GM13977 (cell line): Measurements from ENCODE around the gene TEKT5.
"Not testable (repeated sequence)": the region's sequence is repeated elsewhere in the genome, so short reads cannot be mapped to it uniquely, and the experiment has no call there.

Source experiments
- DNase-seq: peaks from one replicate; pipeline ENCODE4 v3.0.0; 2012; ENCODE audit warnings: low spot score
- in situ Hi-C: fragments of 300-500 bp; cut with MboI; formaldehyde crosslinking; loops from one replicate; pipeline ENCODE4 v1.12.0; 2022; ENCODE audit warnings: low sequenced_read_pairs, low pct_unique_long_range_greater_than_20kb, mixed read lengths, inconsistent platforms; ENCODE audit not compliant: unreplicated experiment
- TF ChIP-seq, protein P1 (sequence below): IDR thresholded peaks from 2 replicates; pipeline ENCODE4 v1.5.1; 2012; ENCODE audit warnings: mild to moderate bottlenecking, control low read depth; ENCODE audit not compliant: insufficient read depth; ENCODE audit errors: extremely low read depth, missing control alignments

Gene TEKT5

GRCh38 chr16:10681310-10682308, 13.1 kb downstream of the TEKT5 start:
- TF ChIP-seq, protein P1, sequence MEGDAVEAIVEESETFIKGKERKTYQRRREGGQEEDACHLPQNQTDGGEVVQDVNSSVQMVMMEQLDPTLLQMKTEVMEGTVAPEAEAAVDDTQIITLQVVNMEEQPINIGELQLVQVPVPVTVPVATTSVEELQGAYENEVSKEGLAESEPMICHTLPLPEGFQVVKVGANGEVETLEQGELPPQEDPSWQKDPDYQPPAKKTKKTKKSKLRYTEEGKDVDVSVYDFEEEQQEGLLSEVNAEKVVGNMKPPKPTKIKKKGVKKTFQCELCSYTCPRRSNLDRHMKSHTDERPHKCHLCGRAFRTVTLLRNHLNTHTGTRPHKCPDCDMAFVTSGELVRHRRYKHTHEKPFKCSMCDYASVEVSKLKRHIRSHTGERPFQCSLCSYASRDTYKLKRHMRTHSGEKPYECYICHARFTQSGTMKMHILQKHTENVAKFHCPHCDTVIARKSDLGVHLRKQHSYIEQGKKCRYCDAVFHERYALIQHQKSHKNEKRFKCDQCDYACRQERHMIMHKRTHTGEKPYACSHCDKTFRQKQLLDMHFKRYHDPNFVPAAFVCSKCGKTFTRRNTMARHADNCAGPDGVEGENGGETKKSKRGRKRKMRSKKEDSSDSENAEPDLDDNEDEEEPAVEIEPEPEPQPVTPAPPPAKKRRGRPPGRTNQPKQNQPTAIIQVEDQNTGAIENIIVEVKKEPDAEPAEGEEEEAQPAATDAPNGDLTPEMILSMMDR = no peak
- no peak for DNase-seq
- in situ Hi-C loops = no loop called here

- in situ Hi-C loops = no loop called here
Observed at GRCh38 chr16:10679921-10680320, 14.8 kb downstream of the TEKT5 start.

GRCh38 chr16:10679441-10679840, 15.3 kb downstream of the TEKT5 start:
- in situ Hi-C loops, DNase-seq: not testable (repeated sequence)

More at GRCh38 chr16:10679921-10680320, 14.8 kb downstream of the TEKT5 start:
- no peak for DNase-seq
- TF ChIP-seq, protein P1 = no peak

DNA sequence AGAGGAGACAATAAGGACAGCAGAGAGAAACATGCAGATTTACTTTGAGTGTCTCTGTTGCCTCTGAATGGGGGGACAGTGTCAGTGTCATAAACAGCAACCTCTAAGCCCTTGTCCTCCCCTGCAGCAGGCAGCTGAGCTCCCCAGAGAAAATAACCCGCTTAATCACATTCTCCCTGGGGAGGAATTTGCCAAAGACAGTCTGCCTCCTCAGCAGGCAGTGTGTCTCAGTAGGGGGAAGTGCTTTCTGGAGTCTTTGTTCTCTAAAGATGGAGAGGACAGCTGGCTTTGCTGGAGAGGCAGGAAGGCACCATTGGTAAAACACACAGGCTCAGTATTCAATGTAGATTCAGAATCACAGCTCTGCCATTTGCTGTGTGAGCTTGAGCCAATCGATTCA, 16.1 kb downstream of the TEKT5 start:
- TF ChIP-seq, protein P1 = no peak
- DNase-seq = no peak
- in situ Hi-C loops = no loop called here

DNA sequence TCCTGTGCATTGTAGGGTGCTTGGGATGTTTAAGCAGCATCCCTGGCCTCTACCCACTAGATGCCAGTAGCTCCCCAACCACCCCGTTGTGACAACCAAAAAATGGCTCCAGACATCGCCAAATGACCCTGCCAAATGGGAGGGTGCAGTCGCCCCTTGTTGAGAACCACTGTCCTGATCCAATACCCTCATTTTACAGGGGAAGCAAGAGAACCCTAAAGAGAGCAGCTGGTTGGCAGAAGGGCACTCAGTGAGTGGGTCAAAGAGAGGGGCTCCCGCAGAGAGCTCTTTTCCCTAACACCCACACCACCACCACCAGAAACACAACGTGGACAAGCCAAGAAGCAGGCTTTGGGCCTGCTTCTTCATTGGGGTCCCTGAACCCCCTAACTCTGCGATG, 18.4 kb downstream of the TEKT5 start:
- TF ChIP-seq, protein P1 = no peak
- in situ Hi-C loops = no loop called here
- no peak for DNase-seq

- in situ Hi-C loops = no loop called here
- TF ChIP-seq, protein P1 = no peak
- no peak for DNase-seq
Observed at GRCh38 chr16:10675861-10676260, 18.9 kb downstream of the TEKT5 start.

- no peak for DNase-seq
- in situ Hi-C loops = no loop called here
- TF ChIP-seq, protein P1 = no peak
Observed at GRCh38 chr16:10675216-10675615, 19.5 kb downstream of the TEKT5 start.
